ENCODE data around the gene EHD1. TPM values are rescaled to one million over a fixed set of nuclear protein-coding genes. Genes with fewer than 3 reads are reported as not detected.

EHD1 gene
- total RNA-seq, 1 experiment from 2014 or later: 110 TPM

- Histone ChIP-seq H3F3A (ENCODE audit: insufficient read depth, low read depth) (no peaks in the 10 kb centered on the region), H3K4me3 (no peak overlapping the region), H3K27me3 (ENCODE audit: insufficient read depth, low read depth) (no peaks in the 10 kb centered on the region), H2AFZ (no peak overlapping the region), H4K20me1 (ENCODE audit: insufficient read depth) (no peaks in the 10 kb centered on the region), H3K9me2 (ENCODE audit: insufficient read depth) (no peaks in the 10 kb centered on the region), H3K27ac (no peak overlapping the region), H3K9me3 (ENCODE audit: insufficient read depth, low read depth) (no peaks in the 10 kb centered on the region), H3K4me2 (no peak overlapping the region), H3K36me3 (ENCODE audit: low read depth) (0 out of 2 replicates have a peak, but pooled peaks cover 5% of the 10 kb centered on the region), H3K79me2 (ENCODE audit: low read depth) (no peaks in the 10 kb centered on the region), H3K4me1 (replicated peaks; ENCODE audit: insufficient read depth) (no peaks in the 10 kb centered on the region)
- ChIA-PET CTCF (no interaction called here), POLR2A (ENCODE audit: unreplicated experiment) (interaction anchor here (0.5 kb wide), 1 partner anchor 9 kb away, joined by 7 read pairs; no protein-coding TSS in a partner anchor)
- no TSS peak for BruUV-seq (replicated peaks)
- TF ChIP-seq EZH2 (IDR thresholded peaks at IDR 0.05; ENCODE audit: low read depth): no peak
- DNase-seq: no peak
- intact Hi-C loops (cut with micrococcal nuclease; ENCODE audit: unreplicated experiment): no loop called here
These were observed 51.0 kb downstream of the EHD1 start for GRCh38 chr11:64827451-64827839.

GRCh38 chr11:64826578-64827450 lies 51.6 kb downstream of the EHD1 start:
- no peak for TF ChIP-seq EZH2 (IDR thresholded peaks at IDR 0.05; ENCODE audit: low read depth)
- TF ChIP-seq CTCF (conservative IDR thresholded peaks at IDR 0.05): no peak
- H3K36me3 ChIP-seq (ENCODE audit: low read depth): 0 out of 2 replicates have a peak, but pooled peaks cover 5% of the 10 kb centered on the region

GRCh38 chr11:64826062-64826461 lies 52.4 kb downstream of the EHD1 start:
- CTCF ChIA-PET: interaction anchor here (0.8 kb wide), 1 partner anchor 22 kb away, joined by 3 read pairs; no protein-coding TSS in a partner anchor
- DNase-seq: no peak
- H2AFZ ChIP-seq: no peak overlapping the region
- H3K9me3 ChIP-seq (ENCODE audit: insufficient read depth, low read depth): no peaks in the 10 kb centered on the region
- intact Hi-C loops (cut with micrococcal nuclease; ENCODE audit: unreplicated experiment): no loop called here
- no peaks in the 10 kb centered on the region for H3K9me2 ChIP-seq (ENCODE audit: insufficient read depth)
- peaks cover 1% of the 10 kb centered on the region; the same call in 1 of the 2 replicates for H3F3A ChIP-seq (ENCODE audit: insufficient read depth, low read depth)
- H3K27ac ChIP-seq: no peak overlapping the region
- H3K79me2 ChIP-seq (ENCODE audit: low read depth): no peaks in the 10 kb centered on the region
- H4K20me1 ChIP-seq (ENCODE audit: insufficient read depth): no peaks in the 10 kb centered on the region
- no peak overlapping the region for H3K4me2 ChIP-seq
- no peaks in the 10 kb centered on the region for H3K4me1 ChIP-seq (replicated peaks; ENCODE audit: insufficient read depth)
- H3K27me3 ChIP-seq (ENCODE audit: insufficient read depth, low read depth): no peaks in the 10 kb centered on the region
- H3K4me3 ChIP-seq: no peak overlapping the region
- H3K36me3 ChIP-seq (ENCODE audit: low read depth): 0 out of 2 replicates have a peak, but pooled peaks cover 5% of the 10 kb centered on the region
- no TSS peak for BruUV-seq (replicated peaks)
- no peak for TF ChIP-seq EZH2 (IDR thresholded peaks at IDR 0.05; ENCODE audit: low read depth)
- TF ChIP-seq CTCF (conservative IDR thresholded peaks at IDR 0.05): no peak
- POLR2A ChIA-PET (ENCODE audit: unreplicated experiment): interaction anchor here (0.6 kb wide), 1 partner anchor 795 kb away, joined by 5 read pairs; no protein-coding TSS in a partner anchor

More at GRCh38 chr11:64826578-64827450, 51.6 kb downstream of the EHD1 start:
- H2AFZ ChIP-seq: no peak overlapping the region
- H3K27ac ChIP-seq: no peak overlapping the region
- ChIA-PET CTCF (no interaction called here), POLR2A (ENCODE audit: unreplicated experiment) (interaction anchor here (0.5 to 0.6 kb wide), 2 partner anchors 8 to 795 kb away, joined by 5 to 7 read pairs; no protein-coding TSS in a partner anchor)
- no peaks in the 10 kb centered on the region for H3K9me2 ChIP-seq (ENCODE audit: insufficient read depth)
- intact Hi-C loops (cut with micrococcal nuclease; ENCODE audit: unreplicated experiment): no loop called here
- no peak overlapping the region for H3K4me3 ChIP-seq
- no peaks in the 10 kb centered on the region for H3K4me1 ChIP-seq (replicated peaks; ENCODE audit: insufficient read depth)
- no peaks in the 10 kb centered on the region for H3F3A ChIP-seq (ENCODE audit: insufficient read depth, low read depth)
- no peak overlapping the region for H3K4me2 ChIP-seq
- no peaks in the 10 kb centered on the region for H3K27me3 ChIP-seq (ENCODE audit: insufficient read depth, low read depth)
- DNase-seq: no peak
- H3K9me3 ChIP-seq (ENCODE audit: insufficient read depth, low read depth): no peaks in the 10 kb centered on the region
- H3K79me2 ChIP-seq (ENCODE audit: low read depth): no peaks in the 10 kb centered on the region
- no TSS peak for BruUV-seq (replicated peaks)
- no peaks in the 10 kb centered on the region for H4K20me1 ChIP-seq (ENCODE audit: insufficient read depth)

Measured in PC-9 (cell line).